Muscle layer of colon (tissue), 2 donors: ENCODE data around the gene CDIP1.

Experiments used
- H3K27ac ChIP-seq: one replicate; pipeline ENCODE4 v1.7.0; 2013; ENCODE audit warnings: low read depth, mild to moderate bottlenecking, low read length, moderate library complexity
- H3K27me3 ChIP-seq, 2 donors: one replicate each; pipeline ENCODE4 v1.7.0; 2013; ENCODE audit warnings: low read length in 2 of 2, mild to moderate bottlenecking in 2 of 2; ENCODE audit not compliant: insufficient read depth in 2 of 2, control insufficient read depth in 1 of 2
- H3K36me3 ChIP-seq: one replicate; pipeline ENCODE4 v1.7.0; 2013; ENCODE audit warnings: mild to moderate bottlenecking, low read length; ENCODE audit not compliant: insufficient read depth
- H3K4me1 ChIP-seq: one replicate; pipeline ENCODE4 v1.7.0; 2013; ENCODE audit warnings: mild to moderate bottlenecking, low read length; ENCODE audit not compliant: insufficient read depth
- H3K4me3 ChIP-seq, 2 donors: one replicate each; pipeline ENCODE4 v1.7.0; 2013; ENCODE audit warnings: low read length in 2 of 2, low read depth in 1 of 2, mild to moderate bottlenecking in 1 of 2, moderate library complexity in 1 of 2
- H3K9ac ChIP-seq: one replicate; pipeline ENCODE4 v1.7.0; 2013; ENCODE audit warnings: low read length
- H3K9me3 ChIP-seq: one replicate; pipeline ENCODE4 v1.7.0; 2013; ENCODE audit warnings: mild to moderate bottlenecking, low read length
- donor health status: abdominal sarcoma.
- donor health status: Adenocarcinoma of cecum.

The CDIP1 gene

GRCh38 chr16:4460936-4461249 lies 77.7 kb downstream of the CDIP1 start:
- Histone ChIP-seq H3K27me3 (no peaks in the 10 kb centered on the region), H3K9me3 (no peaks in the 10 kb centered on the region), H3K4me1 (no peaks in the 10 kb centered on the region), H3K9ac (no peak overlapping the region), H3K4me3 (no peak overlapping the region), H3K27ac (no peak overlapping the region), H3K36me3 (peaks cover 20% of the 10 kb centered on the region)
